HepG2 (cell line): ENCODE measurements around the gene KRT27. TPM values are rescaled to one million over a fixed set of nuclear protein-coding genes. Genes with fewer than 3 reads are reported as not detected.

ENCODE experiments used
- BHLHE40 ChIP-seq: IDR thresholded peaks from 2 replicates; pipeline ENCODE4 v1.6.1; 2011; ENCODE audit warnings: low read length, improper control_type of control experiment
- BORCS8-MEF2B ChIP-seq: sonication (generic); formaldehyde crosslinking; IDR thresholded peaks from 2 replicates; pipeline ENCODE4 v1.8.0; 2022; ENCODE audit warnings: mild to moderate bottlenecking, missing genetic modification reagents
- DMTF1 ChIP-seq: sonication (generic); formaldehyde crosslinking; IDR thresholded peaks from 2 replicates; pipeline ENCODE4 v1.4.0; 2020; ENCODE audit warnings: mild to moderate bottlenecking, missing genetic modification reagents
- FOXJ3 ChIP-seq: sonication (generic); formaldehyde crosslinking; IDR thresholded peaks from 2 replicates; pipeline ENCODE4 v1.4.0; 2020; ENCODE audit warnings: missing genetic modification reagents, mild to moderate bottlenecking, borderline replicate concordance
- GABPB1 ChIP-seq: IDR thresholded peaks from 2 replicates; pipeline ENCODE4 v1.6.1; 2016; ENCODE audit warnings: mild to moderate bottlenecking, missing genetic modification reagents, moderate library complexity, missing compliant biosample characterization
- HNF1B ChIP-seq: sonication (generic); formaldehyde crosslinking; IDR thresholded peaks from 2 replicates; pipeline ENCODE4 v1.5.1; 2020; ENCODE audit warnings: mild to moderate bottlenecking, moderate library complexity, missing genetic modification reagents
- HOXD1 ChIP-seq: sonication (generic); formaldehyde crosslinking; IDR thresholded peaks from 2 replicates; pipeline ENCODE4 v1.5.0; 2020; ENCODE audit warnings: missing genetic modification reagents
- IKZF4 ChIP-seq: sonication (generic); formaldehyde crosslinking; IDR thresholded peaks from 2 replicates; pipeline ENCODE4 v1.5.1; 2020; ENCODE audit warnings: borderline replicate concordance, mild to moderate bottlenecking, low read depth, missing genetic modification reagents; ENCODE audit errors: not compliant biosample characterization
- JARID2 ChIP-seq: sonication (generic); formaldehyde crosslinking; IDR thresholded peaks from 2 replicates; pipeline ENCODE4 v1.8.1; 2023; ENCODE audit warnings: missing genetic modification reagents, inconsistent platforms; ENCODE audit not compliant: insufficient replicate concordance
- JUN ChIP-seq: sonication (generic); formaldehyde crosslinking; IDR thresholded peaks from 2 replicates; pipeline ENCODE4 v1.4.0; 2020; ENCODE audit warnings: mild to moderate bottlenecking, missing genetic modification reagents
- KLF11 ChIP-seq: IDR thresholded peaks from 2 replicates; pipeline ENCODE4 v1.6.1; 2016; ENCODE audit warnings: missing compliant biosample characterization
- KLF13 ChIP-seq: sonication (generic); formaldehyde crosslinking; IDR thresholded peaks from 2 replicates; pipeline ENCODE4 v1.4.0; 2020; ENCODE audit warnings: mild to moderate bottlenecking, missing genetic modification reagents
- MATR3 ChIP-seq: sonication (generic); formaldehyde crosslinking; IDR thresholded peaks from 2 replicates; pipeline ENCODE4 v1.4.0; 2020; ENCODE audit warnings: missing genetic modification reagents
- MBD4 ChIP-seq: IDR thresholded peaks from 2 replicates; pipeline ENCODE4 v1.6.1; 2012; ENCODE audit warnings: low read length, inconsistent platforms, borderline replicate concordance
- PAF1 ChIP-seq: IDR thresholded peaks from 2 replicates; pipeline ENCODE4 v1.6.1; 2016; ENCODE audit warnings: missing genetic modification reagents, missing compliant biosample characterization
- PAWR ChIP-seq: sonication (generic); formaldehyde crosslinking; IDR thresholded peaks from 2 replicates; pipeline ENCODE4 v1.4.0; 2020; ENCODE audit warnings: missing genetic modification reagents, mild to moderate bottlenecking, borderline replicate concordance
- POLR2AphosphoS5 ChIP-seq: IDR thresholded peaks from 2 replicates; pipeline ENCODE4 v1.6.1; 2012; ENCODE audit warnings: low read depth, low read length
- SATB2 ChIP-seq: sonication (generic); formaldehyde crosslinking; IDR thresholded peaks from 2 replicates; pipeline ENCODE4 v1.5.0; 2020; ENCODE audit warnings: missing genetic modification reagents
- SMAD1 ChIP-seq: sonication (generic); formaldehyde crosslinking; IDR thresholded peaks from 2 replicates; pipeline ENCODE4 v1.4.0; 2020; ENCODE audit warnings: missing genetic modification reagents, low read depth, mild to moderate bottlenecking, borderline replicate concordance
- SP4 ChIP-seq: sonication (generic); formaldehyde crosslinking; IDR thresholded peaks from 2 replicates; pipeline ENCODE4 v1.8.1; 2023; ENCODE audit warnings: mild to moderate bottlenecking, missing genetic modification reagents
- SP5 ChIP-seq: IDR thresholded peaks from 2 replicates; pipeline ENCODE4 v1.6.1; 2016; ENCODE audit warnings: low read depth, borderline replicate concordance
- SYNCRIP ChIP-seq: fragments of 200-400 bp; formaldehyde crosslinking; IDR thresholded peaks from 2 replicates; pipeline ENCODE4 v1.6.1; 2018; ENCODE audit warnings: mild to moderate bottlenecking, low read depth, low read length; ENCODE audit not compliant: insufficient read depth
- XBP1 ChIP-seq: sonication (generic); formaldehyde crosslinking; IDR thresholded peaks from 2 replicates; pipeline ENCODE4 v1.5.0; 2020; ENCODE audit warnings: missing genetic modification reagents
- ZFP36L1 ChIP-seq: sonication (generic); formaldehyde crosslinking; IDR thresholded peaks from 2 replicates; pipeline ENCODE4 v1.8.0; 2022; ENCODE audit warnings: mild to moderate bottlenecking, missing genetic modification reagents, moderate library complexity
- ZFY ChIP-seq: sonication (generic); formaldehyde crosslinking; IDR thresholded peaks from 2 replicates; pipeline ENCODE4 v1.4.0; 2020; ENCODE audit warnings: missing genetic modification reagents
- ZNF253 ChIP-seq: sonication (generic); formaldehyde crosslinking; IDR thresholded peaks from 2 replicates; pipeline ENCODE4 v1.8.0; 2022; ENCODE audit warnings: mild to moderate bottlenecking, missing genetic modification reagents, borderline replicate concordance
- ZNF605 ChIP-seq: sonication (generic); formaldehyde crosslinking; IDR thresholded peaks from 2 replicates; pipeline ENCODE4 v1.8.0; 2022; ENCODE audit warnings: mild to moderate bottlenecking, missing genetic modification reagents
- ZNF644 ChIP-seq: IDR thresholded peaks from 2 replicates; pipeline ENCODE4 v1.6.1; 2016; ENCODE audit warnings: low read depth
- ZNF776 ChIP-seq: sonication (generic); formaldehyde crosslinking; IDR thresholded peaks from 2 replicates; pipeline ENCODE4 v1.4.0; 2020; ENCODE audit warnings: mild to moderate bottlenecking, missing genetic modification reagents
- ZNF792 ChIP-seq: IDR thresholded peaks from 2 replicates; pipeline ENCODE4 v1.6.1; 2016
- polyA plus RNA-seq, 8 experiments: library from polyadenylated mRNA; depleted of rRNA in 3 of 8; stranded (reverse) in 7 of 8; unstranded in 1 of 8; fragments of >200 nt; fragmentation: Illumina TruSeq in 4 of 8; extraction: Trizol in 4 of 8; gene quantifications; 2 replicates each; pipeline versions ENCODE4 v1.2.1 to v1.2.3, GENCODE V29; 2011 to 2016; ENCODE audit warnings: low read depth in 4 of 8, missing spikeins in 1 of 8, mixed read lengths in 1 of 8; ENCODE audit not compliant: insufficient read depth in 1 of 8
- total RNA-seq, 5 experiments: library from RNA; depleted of rRNA; stranded (reverse); fragments of >200 nt; fragmentation: Illumina TruSeq; extraction: Trizol; gene quantifications; 2 replicates each; pipeline ENCODE4 v1.2.3, GENCODE V29; 2016; ENCODE audit warnings: low read depth in 1 of 5

Gene KRT27
- total and polyA plus RNA-seq, 2 of the 13 experiments (the other 11 are each of a cell fraction or from before 2014, with no cell fraction given): not detected

GRCh38 chr17:40818733-40819527 is 36.6 kb upstream of the KRT27 start (continued):
- TF ChIP-seq SMAD1 (CRISPR knock-in tag) (0 out of 2 replicates have a peak, but pooled peaks have one; percentile 55), SP4 (CRISPR knock-in tag) (peak; percentile 38; the same call in 1 of the 2 replicates), ZFY (CRISPR knock-in tag) (peak; percentile 37), PAF1 (CRISPR knock-in tag) (no peak), SYNCRIP (no peak), ZNF792 (CRISPR knock-in tag) (no peak), POLR2AphosphoS5 (peak; percentile 93), XBP1 (no peak), SATB2 (CRISPR knock-in tag) (no peak), MATR3 (no peak), JARID2 (CRISPR knock-in tag) (no peak), ZNF776 (CRISPR knock-in tag) (peak; percentile 54; the same call in 1 of the 2 replicates), ZNF605 (CRISPR knock-in tag) (peak; percentile 25; the same call in 1 of the 2 replicates), ZFP36L1 (CRISPR knock-in tag) (0 out of 2 replicates have a peak, but pooled peaks have one; percentile 42), JUN (CRISPR knock-in tag) (no peak), PAWR (CRISPR knock-in tag) (no peak), KLF11 (no peak), HNF1B (CRISPR knock-in tag) (peak; percentile 44; the same call in 1 of the 2 replicates), ZNF253 (CRISPR knock-in tag) (no peak), HOXD1 (CRISPR knock-in tag) (no peak), FOXJ3 (CRISPR knock-in tag) (no peak; the same call in 1 of the 2 replicates), BORCS8-MEF2B (CRISPR knock-in tag) (no peak), SP5 (no peak), BHLHE40 (no peak), MBD4 (no peak), IKZF4 (peak; percentile 54), DMTF1 (no peak), GABPB1 (peak; percentile 93), ZNF644 (CRISPR knock-in tag) (no peak), KLF13 (CRISPR knock-in tag) (no peak)
